Thoracic aorta (tissue), 2 donors: ENCODE results near the gene LDLRAD3. TPM values are rescaled to one million over a fixed set of nuclear protein-coding genes. Genes with fewer than 3 reads are reported as not detected.

ENCODE experiments used
- ATAC-seq: fragments of 150-250 bp; one replicate; pipeline ENCODE4 v1.8.0; 2017; ENCODE audit warnings: low read depth; ENCODE audit not compliant: insufficient number of reproducible peaks, low FRiP score
- DNase-seq: peaks from one replicate; pipeline ENCODE4 v3.0.0-alpha.2; 2020; ENCODE audit warnings: low spot score
- H3K27ac ChIP-seq, 2 donors: fragments of 200-600 bp; sonication (generic); 1 replicate in 1 of 2; 2 replicates in 1 of 2; pipeline ENCODE4 v1.5.1; 2016; ENCODE audit warnings: mild to moderate bottlenecking in 2 of 2, moderate library complexity in 2 of 2
- H3K27me3 ChIP-seq: fragments of 200-600 bp; sonication (generic); replicated peaks from 2 replicates; pipeline ENCODE4 v1.6.0; 2016; ENCODE audit warnings: mild to moderate bottlenecking; ENCODE audit not compliant: insufficient read depth
- H3K36me3 ChIP-seq: fragments of 200-600 bp; sonication (generic); one replicate; pipeline ENCODE4 v1.5.1; 2016
- H3K4me1 ChIP-seq, 2 donors: fragments of 200-600 bp; sonication (generic); 1 replicate in 1 of 2; 2 replicates in 1 of 2; pipeline versions ENCODE4 v1.5.1 to v1.6.0; 2016; ENCODE audit warnings: low read depth in 2 of 2, mild to moderate bottlenecking in 1 of 2; ENCODE audit not compliant: control insufficient read depth in 1 of 2
- H3K4me3 ChIP-seq: fragments of 200-600 bp; sonication (generic); 2 replicates; pipeline ENCODE4 v1.5.1; 2016; ENCODE audit warnings: mild to moderate bottlenecking
- H3K9me3 ChIP-seq: fragments of 200-600 bp; sonication (generic); 2 replicates; pipeline ENCODE4 v1.5.1; 2016
- total RNA-seq, 2 donors: library from RNA; depleted of rRNA; stranded (reverse); fragments of >200 nt; gene quantifications; one replicate each; pipeline versions ENCODE4 v1.1.0 to v1.2.3, GENCODE V29; 2016
- TF ChIP-seq, protein P1 (sequence below): fragments of 200-600 bp; sonication (generic); IDR thresholded peaks from one replicate; pipeline ENCODE4 v1.5.1; 2019; ENCODE audit warnings: antibody characterized with exemption

Gene LDLRAD3
- total RNA-seq, 2 donors from 2014 or later = 6.1 to 17.2 TPM

DNA sequence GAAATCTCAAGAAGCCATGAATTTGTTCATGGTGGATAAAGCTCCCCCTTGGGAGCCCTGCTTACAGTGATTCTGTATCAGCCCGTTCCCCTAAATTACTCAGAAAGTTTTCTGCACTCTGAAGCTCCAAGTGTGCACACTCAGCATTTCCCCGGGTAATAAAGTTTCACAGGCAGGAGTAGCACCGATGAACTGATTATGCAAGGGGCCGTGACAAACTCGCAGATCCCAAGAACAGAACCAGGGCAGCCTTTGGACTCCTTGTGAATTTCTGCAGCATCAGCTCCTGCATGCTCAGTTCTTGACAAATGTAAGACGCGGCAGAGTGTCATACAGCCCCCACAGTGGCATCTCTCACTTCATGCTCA, 271.8 kb downstream of the LDLRAD3 start:
- TF ChIP-seq, protein P1, sequence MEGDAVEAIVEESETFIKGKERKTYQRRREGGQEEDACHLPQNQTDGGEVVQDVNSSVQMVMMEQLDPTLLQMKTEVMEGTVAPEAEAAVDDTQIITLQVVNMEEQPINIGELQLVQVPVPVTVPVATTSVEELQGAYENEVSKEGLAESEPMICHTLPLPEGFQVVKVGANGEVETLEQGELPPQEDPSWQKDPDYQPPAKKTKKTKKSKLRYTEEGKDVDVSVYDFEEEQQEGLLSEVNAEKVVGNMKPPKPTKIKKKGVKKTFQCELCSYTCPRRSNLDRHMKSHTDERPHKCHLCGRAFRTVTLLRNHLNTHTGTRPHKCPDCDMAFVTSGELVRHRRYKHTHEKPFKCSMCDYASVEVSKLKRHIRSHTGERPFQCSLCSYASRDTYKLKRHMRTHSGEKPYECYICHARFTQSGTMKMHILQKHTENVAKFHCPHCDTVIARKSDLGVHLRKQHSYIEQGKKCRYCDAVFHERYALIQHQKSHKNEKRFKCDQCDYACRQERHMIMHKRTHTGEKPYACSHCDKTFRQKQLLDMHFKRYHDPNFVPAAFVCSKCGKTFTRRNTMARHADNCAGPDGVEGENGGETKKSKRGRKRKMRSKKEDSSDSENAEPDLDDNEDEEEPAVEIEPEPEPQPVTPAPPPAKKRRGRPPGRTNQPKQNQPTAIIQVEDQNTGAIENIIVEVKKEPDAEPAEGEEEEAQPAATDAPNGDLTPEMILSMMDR = no peak
- no peak overlapping the region for H3K4me3 ChIP-seq
- H3K27ac ChIP-seq = no peak overlapping the region
- no peak for ATAC-seq
- H3K36me3 ChIP-seq = no peaks in the 10 kb centered on the region
- H3K4me1 ChIP-seq = no peaks in the 10 kb centered on the region
- no peaks in the 10 kb centered on the region for H3K27me3 ChIP-seq
- peaks cover 14% of the 10 kb centered on the region for H3K9me3 ChIP-seq
- no peak for DNase-seq

DNA sequence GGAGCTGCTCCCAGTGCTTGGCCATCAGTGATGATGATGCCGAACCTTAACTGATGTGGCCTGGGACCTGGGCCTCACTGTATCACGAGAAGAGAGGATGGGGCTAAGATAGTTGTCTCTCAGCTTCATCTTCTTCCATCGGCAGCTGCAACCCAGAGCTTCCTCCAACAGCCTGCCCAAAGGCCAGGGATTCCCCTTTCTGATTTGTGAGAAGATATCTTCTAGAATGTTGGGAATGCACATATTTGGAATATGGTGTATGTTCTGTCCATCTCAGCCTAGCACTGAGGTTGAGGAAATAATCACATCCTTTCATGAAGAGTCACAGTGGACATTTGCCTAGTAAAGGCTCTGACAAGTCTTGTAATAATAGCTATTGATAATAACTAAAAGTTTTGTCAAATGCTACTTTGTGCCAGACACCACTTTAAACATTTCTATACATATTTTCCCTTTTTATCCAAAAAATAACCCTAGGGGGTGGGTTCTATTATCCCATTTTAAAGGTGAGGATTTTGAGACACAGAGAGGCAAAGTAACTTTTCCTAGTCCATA, 272.3 kb downstream of the LDLRAD3 start:
- TF ChIP-seq, protein P1 = no peak
- DNase-seq (no peak), ATAC-seq (no peak)
- no peaks in the 10 kb centered on the region for H3K27me3 ChIP-seq
- H3K9me3 ChIP-seq = peaks cover 14% of the 10 kb centered on the region
- H3K27ac ChIP-seq = no peak overlapping the region
- H3K4me3 ChIP-seq = no peak overlapping the region
- no peaks in the 10 kb centered on the region for H3K4me1 ChIP-seq
- no peaks in the 10 kb centered on the region for H3K36me3 ChIP-seq

DNA sequence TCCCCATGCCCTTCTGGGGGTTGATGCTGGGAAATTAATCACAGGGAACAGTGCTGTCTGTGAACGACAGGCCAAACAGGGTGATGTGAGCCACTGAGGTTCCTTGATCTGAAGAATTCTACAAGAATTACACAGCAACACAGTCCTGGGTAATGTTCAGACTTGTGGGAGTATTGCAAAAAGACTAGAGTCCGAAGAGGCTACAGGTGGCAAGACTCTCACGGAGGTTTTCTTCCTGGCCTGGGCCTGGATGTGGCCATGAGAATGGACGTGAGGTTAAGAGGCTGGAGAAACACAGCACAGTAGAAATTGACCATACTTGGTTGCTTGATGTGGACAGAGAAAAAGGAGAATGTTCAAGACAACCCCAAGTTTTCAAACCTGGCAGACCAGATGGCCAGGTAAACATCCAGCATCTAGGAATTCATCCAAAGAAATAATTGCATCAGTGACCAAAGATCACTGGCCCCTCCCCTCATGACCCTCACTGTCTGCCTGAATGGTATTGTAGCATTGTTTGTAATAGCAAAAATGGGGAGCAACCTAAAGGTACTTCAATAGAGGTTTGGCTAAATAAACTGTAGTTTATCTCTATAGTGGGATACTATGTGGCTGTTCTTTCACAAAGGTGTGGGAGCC, 274.5 kb downstream of the LDLRAD3 start:
- ATAC-seq (no peak), DNase-seq (no peak)
- TF ChIP-seq, protein P1 = no peak
- Histone ChIP-seq H3K27ac (no peak overlapping the region), H3K27me3 (no peaks in the 10 kb centered on the region), H3K9me3 (peaks cover 14% of the 10 kb centered on the region), H3K4me1 (no peaks in the 10 kb centered on the region), H3K4me3 (no peak overlapping the region), H3K36me3 (no peaks in the 10 kb centered on the region)

DNA sequence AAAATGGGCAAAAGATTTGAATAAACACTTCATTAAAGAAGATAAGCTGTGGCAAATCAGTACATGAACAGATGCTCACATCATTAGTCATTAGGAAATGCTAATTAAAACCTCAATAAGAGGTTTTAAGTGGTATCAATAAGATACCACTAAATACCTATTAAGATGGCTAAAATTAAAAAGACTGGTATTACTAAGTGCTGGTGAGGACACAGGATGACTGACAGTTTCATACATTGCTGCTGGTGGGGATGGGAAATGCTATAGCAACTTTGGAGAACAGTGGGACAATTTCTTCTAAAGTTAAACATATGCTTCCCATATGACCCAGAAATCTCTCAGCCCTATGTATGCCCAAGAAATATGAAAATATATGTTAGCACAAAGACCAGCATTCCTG, 276.1 kb downstream of the LDLRAD3 start:
- Histone ChIP-seq H3K4me3 (no peak overlapping the region), H3K4me1 (no peaks in the 10 kb centered on the region), H3K27me3 (no peaks in the 10 kb centered on the region), H3K27ac (no peak overlapping the region), H3K9me3 (peaks cover 14% of the 10 kb centered on the region), H3K36me3 (no peaks in the 10 kb centered on the region)
- DNase-seq = no peak
- no peak for ATAC-seq
- TF ChIP-seq, protein P1 = no peak

DNA sequence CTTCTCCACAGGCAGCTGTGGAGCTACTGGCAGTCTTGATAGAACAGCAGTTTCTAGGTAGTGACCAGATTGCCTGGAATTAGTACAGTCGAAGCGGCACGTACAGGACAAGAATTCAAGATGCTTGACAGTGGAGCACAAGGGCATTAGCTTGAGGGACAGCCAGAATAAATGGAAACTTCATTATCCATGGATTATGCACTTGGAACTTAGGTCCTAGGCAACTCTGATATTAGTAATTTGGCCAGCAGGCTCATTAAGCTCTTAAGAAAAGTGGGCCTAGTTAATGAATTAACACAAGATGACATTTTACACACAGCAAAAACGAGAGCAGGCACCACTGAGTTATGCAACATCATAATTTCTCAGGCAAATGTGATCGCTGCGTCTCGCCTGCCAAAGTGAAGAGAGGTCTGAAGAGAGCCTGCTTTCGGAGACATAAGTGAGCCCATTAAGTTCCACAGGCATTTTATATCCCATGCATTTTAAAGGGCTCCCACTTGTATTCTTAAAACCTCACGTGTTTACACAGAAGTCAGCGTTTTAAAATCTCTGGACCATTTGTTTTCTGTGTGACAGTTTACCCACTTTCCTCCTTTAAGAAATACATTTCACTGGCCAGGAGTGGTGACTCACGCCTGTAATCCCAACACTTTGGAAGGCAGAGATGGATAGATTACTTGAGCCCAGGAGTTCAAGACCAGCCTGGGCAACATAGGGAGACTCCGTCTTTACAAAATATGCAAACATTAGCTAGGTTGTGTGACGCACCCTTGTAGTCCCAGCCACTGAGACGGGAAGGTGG, 279.2 kb downstream of the LDLRAD3 start:
- TF ChIP-seq, protein P1 = no peak
- Histone ChIP-seq H3K27me3 (no peaks in the 10 kb centered on the region), H3K27ac (no peak overlapping the region), H3K4me3 (no peak overlapping the region), H3K4me1 (no peaks in the 10 kb centered on the region), H3K9me3 (peaks cover 14% of the 10 kb centered on the region), H3K36me3 (no peaks in the 10 kb centered on the region)
- ATAC-seq (no peak), DNase-seq (no peak)
